Endothelial cell of umbilical vein (primary cell): ENCODE measurements around the gene PPP1R3G. TPM values are rescaled to one million over a fixed set of nuclear protein-coding genes. Genes with fewer than 3 reads are reported as not detected.

Experiments
- BruUV-seq: library from RNA; stranded (reverse); fragments of 400-500 nt; replicated peaks from 2 replicates; lab custom pipeline; 2021; lab: Mats Ljungman, UMichigan
- CTCF ChIA-PET: fragments of 300-600, 350-600 bp; sonication (Branson Sonifier 250); formaldehyde crosslinking; loops from one replicate; lab custom pipeline; 2021; ENCODE audit warnings: antibody characterized with exemption, inconsistent platforms; lab: Charles Lee
- POLR2A ChIA-PET: fragments of 300-600, 350-600 bp; sonication (Branson Sonifier 250); formaldehyde crosslinking; loops from one replicate; lab custom pipeline; 2021; ENCODE audit warnings: antibody characterized with exemption, inconsistent platforms; lab: Charles Lee
- DNase-seq: peaks from one replicate; pipeline ENCODE4 v3.0.0-alpha.2; 2011; ENCODE audit warnings: low read depth, low spot score
- FAIRE-seq: peaks from 2 replicates; lab custom pipeline; 2011; peaks lifted over from hg19 to GRCh38; lab: Jason Lieb, UNC
- H2AFZ ChIP-seq: 2 replicates; pipeline ENCODE4 v1.6.0; 2012; ENCODE audit warnings: low read depth, low read length, control low read depth, inconsistent platforms
- H3K27ac ChIP-seq: 2 replicates; pipeline ENCODE4 v1.5.1; 2011; ENCODE audit warnings: low read depth, mild to moderate bottlenecking, control low read depth, low read length, moderate library complexity; ENCODE audit not compliant: insufficient read depth
- H3K27me3 ChIP-seq, 2 experiments: 2 replicates each; pipeline versions ENCODE4 v1.6.0 to v1.6.1; 2011; ENCODE audit warnings: low read length in 2 of 2, mixed read lengths in 1 of 2; ENCODE audit not compliant: control insufficient read depth in 2 of 2, insufficient read depth in 2 of 2
- H3K36me3 ChIP-seq, 2 experiments: 2 replicates in 1 of 2; 3 replicates in 1 of 2; pipeline ENCODE4 v1.5.1; 2011; ENCODE audit warnings: low read length in 2 of 2, mild to moderate bottlenecking in 1 of 2, moderate library complexity in 1 of 2; ENCODE audit not compliant: control insufficient read depth in 2 of 2, insufficient read depth in 2 of 2; ENCODE audit errors: extremely low read depth in 1 of 2
- H3K4me1 ChIP-seq: 3 replicates; pipeline ENCODE4 v1.5.1; 2011; ENCODE audit warnings: mild to moderate bottlenecking, low read length; ENCODE audit not compliant: control insufficient read depth, insufficient read depth; ENCODE audit errors: extremely low read depth
- H3K4me2 ChIP-seq: 2 replicates; pipeline ENCODE4 v1.6.1; 2011; ENCODE audit warnings: low read length, control low read depth, mixed read lengths; ENCODE audit not compliant: insufficient read depth
- H3K4me3 ChIP-seq, 3 experiments: fragments of 200-600 bp in 1 of 3; sonication (generic), shearing (Covaris generic) in 1 of 3; replicated peaks in 1 of 3; 2 replicates each; pipeline ENCODE4 v1.5.1; 2011 to 2016; ENCODE audit warnings: control low read depth in 3 of 3, low read length in 3 of 3, mild to moderate bottlenecking in 2 of 3, inconsistent platforms in 1 of 3, low read depth in 1 of 3, moderate library complexity in 1 of 3; ENCODE audit not compliant: insufficient read depth in 1 of 3
- H3K79me2 ChIP-seq: 2 replicates; pipeline ENCODE4 v1.6.0; 2012; ENCODE audit warnings: low read length, inconsistent platforms; ENCODE audit not compliant: control insufficient read depth, insufficient read depth
- H3K9ac ChIP-seq: replicated peaks from 2 replicates; pipeline ENCODE3; 2011; ENCODE audit warnings: low read length, control low read depth; ENCODE audit not compliant: insufficient read depth; ENCODE audit errors: extremely low read depth
- H3K9me1 ChIP-seq: replicated peaks from 3 replicates; pipeline ENCODE4 v1.6.0; 2011; ENCODE audit warnings: mild to moderate bottlenecking, low read length; ENCODE audit not compliant: control insufficient read depth, insufficient read depth; ENCODE audit errors: extremely low read depth
- H3K9me3 ChIP-seq: replicated peaks from 2 replicates; pipeline ENCODE4 v1.5.1; 2012; ENCODE audit warnings: low read length, inconsistent platforms; ENCODE audit not compliant: control insufficient read depth, insufficient read depth
- H4K20me1 ChIP-seq: replicated peaks from 2 replicates; pipeline ENCODE3; 2011; ENCODE audit warnings: mild to moderate bottlenecking, low read length; ENCODE audit not compliant: control insufficient read depth, insufficient read depth; ENCODE audit errors: extremely low read depth
- EZH2 ChIP-seq: IDR thresholded peaks from 2 replicates; pipeline ENCODE4 v1.6.1; 2012; ENCODE audit warnings: borderline replicate concordance, low read depth, mild to moderate bottlenecking, moderate library complexity, low read length, inconsistent platforms; ENCODE audit not compliant: severe bottlenecking
- FOS ChIP-seq: IDR thresholded peaks from 2 replicates; pipeline ENCODE4 v1.6.1; 2011; ENCODE audit warnings: mild to moderate bottlenecking, low read length, moderate library complexity, borderline replicate concordance; ENCODE audit not compliant: insufficient read depth
- GATA2 ChIP-seq: IDR thresholded peaks from 2 replicates; pipeline ENCODE4 v1.7.0; 2011; ENCODE audit warnings: low read depth, mild to moderate bottlenecking, moderate library complexity, mixed read lengths, low read length; ENCODE audit not compliant: insufficient read length, insufficient read depth
- JUN ChIP-seq: IDR thresholded peaks from 2 replicates; pipeline ENCODE4 v1.6.1; 2011; ENCODE audit warnings: borderline replicate concordance, low read depth; ENCODE audit not compliant: insufficient read length, insufficient read depth
- MYC ChIP-seq: IDR thresholded peaks from one replicate; pipeline ENCODE4 v1.6.1; 2011; ENCODE audit warnings: mild to moderate bottlenecking, low read depth, low read length
- POLR2A ChIP-seq: IDR thresholded peaks from 2 replicates; pipeline ENCODE4 v1.6.1; 2012; ENCODE audit warnings: low read depth, mild to moderate bottlenecking, control low read depth, low read length
- POLR2AphosphoS5 ChIP-seq: IDR thresholded peaks from 2 replicates; pipeline ENCODE4 v1.6.1; 2012; ENCODE audit warnings: low read depth, mild to moderate bottlenecking, control low read depth, low read length, moderate library complexity; ENCODE audit not compliant: insufficient read depth
- dilution Hi-C: fragments of 300-500 bp; cut with MboI; formaldehyde crosslinking; loops from one replicate; pipeline ENCODE4 v1.15.0; 2019; ENCODE audit warnings: low sequenced_read_pairs; ENCODE audit not compliant: extremely low pct_ligation_motif_present
- intact Hi-C: fragments of 100-400 bp; cut with micrococcal nuclease; formaldehyde crosslinking; loops from one replicate; pipeline ENCODE4 v1.10.0; 2022
- polyA plus RNA-seq, 4 experiments: library from polyadenylated mRNA; depleted of rRNA in 3 of 4; stranded (reverse) in 3 of 4; unstranded in 1 of 4; fragments of >200 nt; gene quantifications; 2 replicates each; pipeline versions ENCODE4 v1.2.1 to v1.2.3, GENCODE V29; 2011 to 2012; ENCODE audit warnings: missing spikeins in 1 of 4
- total RNA-seq: library from RNA; stranded (reverse); gene quantifications from 2 replicates; pipeline ENCODE4 v1.2.3, GENCODE V29; 2021
- TF ChIP-seq, protein P1 (sequence below), 2 donors: IDR thresholded peaks; 1 replicate in 1 of 2; 2 replicates in 1 of 2; pipeline ENCODE4 v1.5.1; 2011; ENCODE audit warnings: low read length in 2 of 2, mild to moderate bottlenecking in 2 of 2, moderate library complexity in 2 of 2, control low read depth in 1 of 2, inconsistent platforms in 1 of 2, low read depth in 1 of 2; ENCODE audit not compliant: insufficient read depth in 1 of 2; ENCODE audit errors: extremely low read depth in 1 of 2
- TF ChIP-seq, protein P2 (sequence below): IDR thresholded peaks from 2 replicates; pipeline ENCODE4 v1.6.1; 2011; ENCODE audit not compliant: insufficient read depth, insufficient read length

The PPP1R3G gene
- total and polyA plus RNA-seq, 2 donors (not counting 3 experiments of a cell fraction or from before 2014, with no cell fraction given): 0.04 to 0.09 TPM

DNA sequence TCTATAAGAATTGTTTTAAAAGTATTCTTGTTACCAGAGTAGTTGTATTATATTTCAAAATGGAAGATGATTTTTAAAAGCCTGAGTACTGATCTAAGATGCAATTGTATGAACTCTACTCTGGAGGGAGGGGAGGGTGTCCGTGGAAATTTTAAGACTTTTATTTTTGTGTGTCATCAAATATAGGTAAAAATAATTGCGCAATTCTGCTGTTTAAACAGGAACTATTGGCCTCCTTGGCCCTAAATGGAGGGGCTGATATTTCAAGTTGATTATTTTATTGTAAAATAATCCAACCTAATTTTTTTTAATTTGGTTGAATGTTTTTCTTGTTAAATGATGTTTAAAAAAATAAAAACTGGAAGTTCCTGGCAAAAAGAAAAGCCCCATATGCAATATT lies 43.2 kb upstream of the PPP1R3G start:
- no peak overlapping the region for H3K4me2 ChIP-seq
- intact Hi-C loops: no loop called here
- TF ChIP-seq FOS (no peak), JUN (no peak), POLR2AphosphoS5 (no peak), POLR2A (no peak), EZH2 (no peak), GATA2 (no peak), MYC (no peak)
- TF ChIP-seq, protein P1, sequence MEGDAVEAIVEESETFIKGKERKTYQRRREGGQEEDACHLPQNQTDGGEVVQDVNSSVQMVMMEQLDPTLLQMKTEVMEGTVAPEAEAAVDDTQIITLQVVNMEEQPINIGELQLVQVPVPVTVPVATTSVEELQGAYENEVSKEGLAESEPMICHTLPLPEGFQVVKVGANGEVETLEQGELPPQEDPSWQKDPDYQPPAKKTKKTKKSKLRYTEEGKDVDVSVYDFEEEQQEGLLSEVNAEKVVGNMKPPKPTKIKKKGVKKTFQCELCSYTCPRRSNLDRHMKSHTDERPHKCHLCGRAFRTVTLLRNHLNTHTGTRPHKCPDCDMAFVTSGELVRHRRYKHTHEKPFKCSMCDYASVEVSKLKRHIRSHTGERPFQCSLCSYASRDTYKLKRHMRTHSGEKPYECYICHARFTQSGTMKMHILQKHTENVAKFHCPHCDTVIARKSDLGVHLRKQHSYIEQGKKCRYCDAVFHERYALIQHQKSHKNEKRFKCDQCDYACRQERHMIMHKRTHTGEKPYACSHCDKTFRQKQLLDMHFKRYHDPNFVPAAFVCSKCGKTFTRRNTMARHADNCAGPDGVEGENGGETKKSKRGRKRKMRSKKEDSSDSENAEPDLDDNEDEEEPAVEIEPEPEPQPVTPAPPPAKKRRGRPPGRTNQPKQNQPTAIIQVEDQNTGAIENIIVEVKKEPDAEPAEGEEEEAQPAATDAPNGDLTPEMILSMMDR (IDR thresholded peaks at IDR 0.05; ENCODE audit: extremely low read depth in 1 of 2, insufficient read depth in 1 of 2, low read depth in 1 of 2, low read length in 2 of 2): no peak
- TF ChIP-seq, protein P2, sequence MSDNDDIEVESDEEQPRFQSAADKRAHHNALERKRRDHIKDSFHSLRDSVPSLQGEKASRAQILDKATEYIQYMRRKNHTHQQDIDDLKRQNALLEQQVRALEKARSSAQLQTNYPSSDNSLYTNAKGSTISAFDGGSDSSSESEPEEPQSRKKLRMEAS: no peak
- CTCF ChIA-PET: no interaction called here
- H3K27me3 ChIP-seq: no peaks in the 10 kb centered on the region
- no peaks in the 10 kb centered on the region for H3K79me2 ChIP-seq
- H3K9me3 ChIP-seq: no peaks in the 10 kb centered on the region
- no peaks in the 10 kb centered on the region for H3K4me1 ChIP-seq
- dilution Hi-C loops: no loop called here
- no peak overlapping the region for H3K4me3 ChIP-seq
- no peaks in the 10 kb centered on the region for H4K20me1 ChIP-seq
- no TSS peak for BruUV-seq
- FAIRE-seq (no peak), DNase-seq (no peak)
- POLR2A ChIA-PET: no interaction called here
- H2AFZ ChIP-seq: no peak overlapping the region
- H3K9me1 ChIP-seq: no peaks in the 10 kb centered on the region
- no peak overlapping the region for H3K27ac ChIP-seq
- H3K9ac ChIP-seq: no peak overlapping the region
- no peaks in the 10 kb centered on the region for H3K36me3 ChIP-seq
